Osteocyte (in vitro differentiated cells): ENCODE measurements around the gene MYCBPAP. TPM values are rescaled to one million over a fixed set of nuclear protein-coding genes. Genes with fewer than 3 reads are reported as not detected.

Experiments
- DNase-seq: peaks from one replicate; pipeline ENCODE4 v3.0.0; 2021; ENCODE audit warnings: mixed read lengths; ENCODE audit not compliant: unreplicated experiment; ENCODE audit errors: extremely low spot score
- H3K27ac Mint-ChIP-seq: one replicate; pipeline ENCODE4 v1.8.0; 2021; ENCODE audit warnings: mild to moderate bottlenecking, mixed read lengths; ENCODE audit not compliant: unreplicated experiment
- H3K27me3 Mint-ChIP-seq: one replicate; pipeline ENCODE4 v1.8.0; 2021; ENCODE audit warnings: mixed read lengths; ENCODE audit not compliant: unreplicated experiment
- H3K36me3 Mint-ChIP-seq: one replicate; pipeline ENCODE4 v1.8.0; 2021; ENCODE audit warnings: mixed read lengths; ENCODE audit not compliant: unreplicated experiment
- H3K4me1 Mint-ChIP-seq: one replicate; pipeline ENCODE4 v1.8.0; 2021; ENCODE audit warnings: mixed read lengths; ENCODE audit not compliant: unreplicated experiment
- H3K4me3 Mint-ChIP-seq: one replicate; pipeline ENCODE4 v1.8.0; 2021; ENCODE audit warnings: mild to moderate bottlenecking, moderate library complexity, mixed read lengths; ENCODE audit not compliant: unreplicated experiment
- H3K9me3 Mint-ChIP-seq: one replicate; pipeline ENCODE4 v1.8.0; 2021; ENCODE audit warnings: mixed read lengths; ENCODE audit not compliant: unreplicated experiment
- total RNA-seq: library from RNA; stranded (reverse); gene quantifications from 2 replicates; pipeline ENCODE4 v1.2.1, GENCODE V29; 2021
- TF ChIP-seq, protein P1 (sequence below): fragments of 200-600 bp; sonication (generic); IDR thresholded peaks from 2 replicates; pipeline ENCODE4 v1.5.0; 2021; ENCODE audit warnings: antibody characterized with exemption, mild to moderate bottlenecking, moderate library complexity

The MYCBPAP gene
- total RNA-seq, 1 donor from 2014 or later, result 0.46 TPM

DNA sequence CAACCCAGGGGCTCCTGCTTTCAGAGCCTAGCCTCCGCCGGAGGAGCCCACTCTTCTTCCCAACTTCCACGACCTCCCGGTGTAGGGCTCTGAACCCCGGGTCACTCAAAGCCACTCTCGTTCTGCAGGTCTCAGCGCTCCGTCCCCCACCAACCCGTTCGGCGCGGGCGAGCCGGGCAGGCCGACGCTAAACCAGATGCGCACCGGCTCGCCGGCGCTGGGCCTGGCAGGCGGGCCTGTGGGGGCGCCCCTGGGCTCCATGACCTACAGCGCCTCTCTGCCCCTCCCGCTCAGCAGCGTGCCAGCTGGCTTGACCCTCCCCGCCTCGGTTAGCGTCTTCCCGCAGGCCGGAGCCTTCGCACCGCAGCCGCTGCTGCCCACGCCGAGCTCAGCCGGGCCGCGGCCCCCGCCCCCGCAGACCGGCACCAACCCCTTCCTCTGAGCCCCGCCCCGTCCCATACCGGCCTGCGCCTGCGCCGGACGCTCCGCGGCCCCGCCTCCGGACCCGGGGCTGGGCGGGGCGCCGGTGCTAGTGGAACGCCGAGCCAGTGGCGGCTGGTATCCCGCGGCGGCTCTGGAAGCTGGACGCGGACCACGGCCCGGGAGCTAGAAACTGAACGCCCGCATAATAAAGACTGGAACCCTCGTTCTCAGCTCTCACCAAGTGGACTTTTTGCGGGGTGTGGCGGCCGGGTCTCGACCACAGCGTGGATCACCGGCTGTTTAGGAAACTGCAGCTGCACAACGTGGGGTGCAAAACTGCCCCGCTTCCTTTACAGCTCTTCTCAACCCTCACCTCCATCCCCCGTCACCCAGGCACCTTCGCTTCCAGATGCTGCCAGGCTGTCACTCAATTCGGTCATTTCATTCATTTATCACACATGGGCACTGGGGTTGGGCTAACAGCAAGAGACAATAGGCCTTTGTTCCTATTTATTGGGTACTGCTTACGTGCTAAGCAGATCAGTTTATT, 33.8 kb downstream of the MYCBPAP start:
- DNase-seq, result peak; percentile 96
- Mint-ChIP-seq H3K27ac (peak overlapping the region; percentile 50), H3K4me3 (peak overlapping the region; percentile 77), H3K36me3 (no peaks in the 10 kb centered on the region), H3K9me3 (no peaks in the 10 kb centered on the region), H3K4me1 (peaks cover 14% of the 10 kb centered on the region), H3K27me3 (no peaks in the 10 kb centered on the region)
- TF ChIP-seq, protein P1, sequence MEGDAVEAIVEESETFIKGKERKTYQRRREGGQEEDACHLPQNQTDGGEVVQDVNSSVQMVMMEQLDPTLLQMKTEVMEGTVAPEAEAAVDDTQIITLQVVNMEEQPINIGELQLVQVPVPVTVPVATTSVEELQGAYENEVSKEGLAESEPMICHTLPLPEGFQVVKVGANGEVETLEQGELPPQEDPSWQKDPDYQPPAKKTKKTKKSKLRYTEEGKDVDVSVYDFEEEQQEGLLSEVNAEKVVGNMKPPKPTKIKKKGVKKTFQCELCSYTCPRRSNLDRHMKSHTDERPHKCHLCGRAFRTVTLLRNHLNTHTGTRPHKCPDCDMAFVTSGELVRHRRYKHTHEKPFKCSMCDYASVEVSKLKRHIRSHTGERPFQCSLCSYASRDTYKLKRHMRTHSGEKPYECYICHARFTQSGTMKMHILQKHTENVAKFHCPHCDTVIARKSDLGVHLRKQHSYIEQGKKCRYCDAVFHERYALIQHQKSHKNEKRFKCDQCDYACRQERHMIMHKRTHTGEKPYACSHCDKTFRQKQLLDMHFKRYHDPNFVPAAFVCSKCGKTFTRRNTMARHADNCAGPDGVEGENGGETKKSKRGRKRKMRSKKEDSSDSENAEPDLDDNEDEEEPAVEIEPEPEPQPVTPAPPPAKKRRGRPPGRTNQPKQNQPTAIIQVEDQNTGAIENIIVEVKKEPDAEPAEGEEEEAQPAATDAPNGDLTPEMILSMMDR, result peak; percentile 29

DNA sequence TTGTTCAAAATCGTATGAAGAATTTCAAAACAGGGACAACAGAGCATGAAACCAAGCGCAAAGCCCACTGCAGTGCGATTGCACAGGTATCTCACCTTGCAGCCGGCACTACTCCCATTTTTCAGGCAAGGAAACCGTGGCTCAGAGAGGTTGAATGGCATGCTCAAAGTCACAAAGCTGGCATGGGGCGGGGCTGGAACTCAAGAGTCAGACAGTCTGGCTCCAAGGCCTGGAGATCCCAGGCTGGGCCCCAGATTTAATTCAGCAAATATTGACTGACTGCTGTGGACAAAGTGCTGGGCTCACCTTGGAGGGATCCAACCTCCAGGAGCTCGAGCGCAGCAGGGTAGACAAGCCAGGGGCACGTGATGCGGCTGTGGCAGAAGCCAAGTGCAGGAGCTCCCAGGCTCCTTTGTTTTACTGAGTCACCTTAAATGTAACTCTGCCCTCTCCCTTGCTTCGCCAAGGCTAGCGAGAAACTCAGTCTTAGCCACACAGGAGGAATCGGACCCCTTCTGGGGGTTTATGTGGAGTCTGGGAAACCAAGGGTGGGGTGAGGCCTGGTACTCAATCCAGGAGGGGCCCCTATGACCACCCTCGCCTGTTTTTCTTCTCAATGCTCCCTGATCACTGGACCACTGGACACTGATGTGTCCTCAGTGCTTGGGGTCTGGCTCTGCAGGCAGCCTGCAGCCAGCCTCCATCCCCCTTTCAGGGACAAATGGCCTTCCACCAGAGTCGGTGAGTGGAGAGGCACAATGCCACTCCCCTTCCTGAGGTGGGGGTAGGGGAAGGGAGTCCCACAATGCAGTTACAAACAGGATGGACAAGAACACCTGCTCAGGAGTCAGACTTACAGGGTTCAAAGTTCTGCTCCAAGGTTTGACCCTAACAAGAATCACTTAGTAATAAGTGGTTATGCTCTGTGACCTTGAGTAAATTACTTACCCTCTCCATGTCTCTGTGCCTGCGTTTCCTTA, 34.8 kb downstream of the MYCBPAP start:
- Mint-ChIP-seq H3K27me3 (no peaks in the 10 kb centered on the region), H3K27ac (no peak overlapping the region)

DNA sequence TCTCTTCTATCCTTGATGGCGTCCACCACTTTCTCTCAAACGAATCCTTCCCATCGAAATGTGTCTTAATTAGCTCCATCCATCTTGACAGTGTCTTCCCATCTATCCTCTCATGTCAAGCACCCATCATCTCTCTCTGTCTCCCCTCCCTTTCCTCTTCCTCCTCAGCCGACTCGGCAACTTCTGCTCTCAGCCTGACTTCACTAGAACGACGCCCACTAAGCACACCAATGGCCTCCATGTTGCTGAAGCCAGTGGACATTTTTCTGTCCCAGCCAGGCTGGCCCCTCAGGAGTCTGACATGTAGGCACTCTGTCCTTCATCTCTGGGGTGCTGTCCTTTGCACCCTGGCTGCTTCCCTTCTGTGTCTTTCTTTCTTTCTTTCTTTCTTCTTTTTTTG, 36.3 kb downstream of the MYCBPAP start:
- Mint-ChIP-seq H3K9me3 (no peaks in the 10 kb centered on the region), H3K4me1 (peaks cover 20% of the 10 kb centered on the region), H3K27me3 (no peaks in the 10 kb centered on the region), H3K36me3 (no peaks in the 10 kb centered on the region), H3K4me3 (no peak overlapping the region), H3K27ac (no peak overlapping the region)
- no peak for DNase-seq
- TF ChIP-seq, protein P1, result no peak

More for the DNA sequence above, 34.8 kb downstream of the MYCBPAP start:
- TF ChIP-seq, protein P1, result no peak
- Mint-ChIP-seq H3K9me3 (no peaks in the 10 kb centered on the region), H3K36me3 (no peaks in the 10 kb centered on the region), H3K4me3 (no peak overlapping the region), H3K4me1 (peaks cover 18% of the 10 kb centered on the region)
- no peak for DNase-seq

DNA sequence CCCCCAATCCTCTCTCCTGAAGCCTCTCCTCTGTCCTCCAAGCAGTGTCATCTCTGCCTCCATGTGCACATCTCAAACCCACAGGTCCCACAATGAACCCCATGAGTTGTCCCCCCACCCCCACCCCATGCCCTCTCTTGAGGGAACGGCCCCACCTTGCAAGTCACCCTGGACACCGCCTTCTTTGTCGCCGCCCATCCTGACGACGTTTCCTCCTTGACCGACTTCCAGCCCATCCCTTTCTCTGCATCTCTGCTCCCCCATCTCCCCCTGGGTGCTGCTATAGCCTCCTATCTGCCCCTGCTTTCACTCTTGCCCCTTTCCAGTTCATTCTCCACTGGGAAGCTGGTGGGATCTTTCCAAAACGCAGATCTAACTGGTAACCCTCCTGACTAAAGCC, 37.1 kb downstream of the MYCBPAP start:
- no peaks in the 10 kb centered on the region for H3K9me3 Mint-ChIP-seq
- H3K27me3 Mint-ChIP-seq, result no peaks in the 10 kb centered on the region
- H3K27ac Mint-ChIP-seq, result no peak overlapping the region
- TF ChIP-seq, protein P1, result no peak
- H3K36me3 Mint-ChIP-seq, result no peaks in the 10 kb centered on the region
- peaks cover 20% of the 10 kb centered on the region for H3K4me1 Mint-ChIP-seq
- DNase-seq, result no peak
- H3K4me3 Mint-ChIP-seq, result no peak overlapping the region
